Activated CD8-positive, alpha-beta memory T cell treated with anti-CD3 and anti-CD28 coated beads, Interleukin-2, amount 50 U/mL, for 24 hours (primary cell): ENCODE data around the gene FAM124A.

ENCODE experiments used
- DNase-seq: peaks from one replicate; pipeline ENCODE4 v3.0.0-alpha.2; 2020; ENCODE audit errors: extremely low read depth

FAM124A gene

GRCh38 chr13:51305271-51305967 is 83.2 kb downstream of the FAM124A start:
- DNase-seq: no peak

- no peak for DNase-seq
Measured at GRCh38 chr13:51308781-51309180, 86.6 kb downstream of the FAM124A start.

- no peak for DNase-seq
Measured at GRCh38 chr13:51311231-51311630, 89.0 kb downstream of the FAM124A start.

GRCh38 chr13:51311957-51312520 is 89.8 kb downstream of the FAM124A start:
- DNase-seq: no peak

- no peak for DNase-seq
Measured at GRCh38 chr13:51313619-51314018, 91.4 kb downstream of the FAM124A start.

GRCh38 chr13:51317262-51317661 is 95.1 kb downstream of the FAM124A start:
- no peak for DNase-seq

GRCh38 chr13:51318015-51318414 is 95.8 kb downstream of the FAM124A start:
- DNase-seq: no peak

GRCh38 chr13:51318876-51319275 is 96.7 kb downstream of the FAM124A start:
- DNase-seq: no peak

GRCh38 chr13:51321836-51322235 is 99.6 kb downstream of the FAM124A start:
- DNase-seq: no peak

- DNase-seq: no peak
Measured at GRCh38 chr13:51322826-51323225, 100.6 kb downstream of the FAM124A start.

GRCh38 chr13:51323824-51324511 is 101.8 kb downstream of the FAM124A start:
- no peak for DNase-seq

GRCh38 chr13:51324714-51325420 is 102.7 kb downstream of the FAM124A start:
- DNase-seq: no peak

- no peak for DNase-seq
Measured at GRCh38 chr13:51325837-51326236, 103.6 kb downstream of the FAM124A start.

GRCh38 chr13:51326777-51327176 is 104.6 kb downstream of the FAM124A start:
- no peak for DNase-seq

- DNase-seq: no peak
Measured at GRCh38 chr13:51327961-51328360, 105.8 kb downstream of the FAM124A start.

GRCh38 chr13:51328488-51328887 is 106.3 kb downstream of the FAM124A start:
- no peak for DNase-seq

- no peak for DNase-seq
Measured at GRCh38 chr13:51329606-51330005, 107.4 kb downstream of the FAM124A start.

- DNase-seq: no peak
Measured at GRCh38 chr13:51330791-51331190, 108.6 kb downstream of the FAM124A start.

GRCh38 chr13:51331354-51331861 is 109.2 kb downstream of the FAM124A start:
- DNase-seq: no peak

GRCh38 chr13:51332566-51333361 is 110.6 kb downstream of the FAM124A start:
- DNase-seq: no peak

- no peak for DNase-seq
Measured at GRCh38 chr13:51333421-51333820, 111.2 kb downstream of the FAM124A start.
